NCI-H82 (cell line): ENCODE data around the gene LNP1.

ENCODE experiments used
- DNase-seq: peaks from one replicate; lab custom pipeline; 2025; lab: John Stamatoyannopoulos, UW

Gene LNP1

GRCh38 chr3:100399341-100400071 lies 1.8 kb upstream of the LNP1 start:
- DNase-seq, result peak; percentile 77

- peak; percentile 51 for DNase-seq
Measured at GRCh38 chr3:100400419-100400779, 940 bp upstream of the LNP1 start.

- peak; percentile 87 for DNase-seq
Measured at GRCh38 chr3:100401674-100402041, 319 bp downstream of the LNP1 start.

GRCh38 chr3:100402256-100402655 lies 917 bp downstream of the LNP1 start:
- DNase-seq, result peak; percentile 88

- peak; percentile 43 for DNase-seq
Measured at GRCh38 chr3:100402891-100403290, 1.6 kb downstream of the LNP1 start.

- peak; percentile 84 for DNase-seq
Measured at GRCh38 chr3:100403362-100404249, 2.3 kb downstream of the LNP1 start.

- DNase-seq, result no peak
Measured at GRCh38 chr3:100404250-100404548, 2.9 kb downstream of the LNP1 start.

GRCh38 chr3:100407164-100407563 lies 5.8 kb downstream of the LNP1 start:
- no peak for DNase-seq

GRCh38 chr3:100407977-100408532 lies 6.7 kb downstream of the LNP1 start:
- no peak for DNase-seq

GRCh38 chr3:100411091-100411982 lies 10.0 kb downstream of the LNP1 start:
- no peak for DNase-seq

- no peak for DNase-seq
Measured at GRCh38 chr3:100412912-100413590, 11.7 kb downstream of the LNP1 start.

- DNase-seq, result no peak
Measured at GRCh38 chr3:100413613-100414012, 12.3 kb downstream of the LNP1 start.

- DNase-seq, result no peak
Measured at GRCh38 chr3:100416176-100416575, 14.8 kb downstream of the LNP1 start.

- DNase-seq, result no peak
Measured at GRCh38 chr3:100416863-100417262, 15.5 kb downstream of the LNP1 start.

GRCh38 chr3:100419406-100419805 lies 18.1 kb downstream of the LNP1 start:
- DNase-seq, result no peak

GRCh38 chr3:100420885-100421284 lies 19.5 kb downstream of the LNP1 start:
- peak; percentile 18 for DNase-seq

GRCh38 chr3:100423611-100424010 lies 22.3 kb downstream of the LNP1 start:
- DNase-seq, result no peak

- peak; percentile 54 for DNase-seq
Measured at GRCh38 chr3:100424261-100424660, 22.9 kb downstream of the LNP1 start.

GRCh38 chr3:100425316-100425715 lies 24.0 kb downstream of the LNP1 start:
- DNase-seq, result peak; percentile 61

GRCh38 chr3:100426067-100426682 lies 24.8 kb downstream of the LNP1 start:
- peak; percentile 82 for DNase-seq

GRCh38 chr3:100427699-100428098 lies 26.4 kb downstream of the LNP1 start:
- no peak for DNase-seq
